Mesenchymal stem cell (in vitro differentiated cells and primary cell): ENCODE results near the gene SLC9A9.

Experiments used
- DNase-seq: peaks from one replicate; pipeline ENCODE4 v3.0.0-alpha.2; 2013
- H2AFZ ChIP-seq: one replicate; pipeline ENCODE4 v1.6.1; 2013; ENCODE audit warnings: low read depth, mild to moderate bottlenecking, control low read depth, inconsistent platforms, low read length, moderate library complexity
- H2AK5ac ChIP-seq: 2 replicates; pipeline ENCODE4 v1.6.1; 2013; ENCODE audit warnings: low read length, moderate library complexity, mild to moderate bottlenecking, inconsistent platforms; ENCODE audit not compliant: severe bottlenecking
- H2BK120ac ChIP-seq: one replicate; pipeline ENCODE4 v1.6.1; 2013; ENCODE audit warnings: low read depth, mild to moderate bottlenecking, inconsistent platforms, low read length, moderate library complexity
- H2BK12ac ChIP-seq, 2 experiments: one replicate each; pipeline ENCODE4 v1.6.1; 2013; ENCODE audit warnings: inconsistent platforms in 2 of 2, low read length in 2 of 2, mild to moderate bottlenecking in 2 of 2, moderate library complexity in 2 of 2, control low read depth in 1 of 2
- H2BK15ac ChIP-seq: one replicate; pipeline ENCODE4 v1.6.1; 2013; ENCODE audit warnings: mild to moderate bottlenecking, low read depth, inconsistent platforms; ENCODE audit not compliant: poor library complexity, severe bottlenecking
- H2BK5ac ChIP-seq: 2 replicates; pipeline ENCODE4 v1.6.1; 2013; ENCODE audit warnings: low read depth, mild to moderate bottlenecking, low read length, control low read depth, inconsistent platforms; ENCODE audit not compliant: poor library complexity, severe bottlenecking
- H3K14ac ChIP-seq, 2 experiments: one replicate each; pipeline ENCODE4 v1.6.1; 2013; ENCODE audit warnings: inconsistent platforms in 2 of 2, low read length in 2 of 2, control low read depth in 1 of 2, mild to moderate bottlenecking in 1 of 2, moderate library complexity in 1 of 2
- H3K18ac ChIP-seq, 2 experiments: one replicate each; pipeline ENCODE4 v1.6.1; 2013; ENCODE audit warnings: inconsistent platforms in 2 of 2, low read length in 2 of 2, control low read depth in 1 of 2, low read depth in 1 of 2, mild to moderate bottlenecking in 1 of 2
- H3K23ac ChIP-seq, 2 experiments: one replicate each; pipeline ENCODE4 v1.6.1; 2013; ENCODE audit warnings: inconsistent platforms in 2 of 2, low read length in 2 of 2, mild to moderate bottlenecking in 2 of 2, moderate library complexity in 2 of 2, control low read depth in 1 of 2
- H3K27ac ChIP-seq: 2 replicates; pipeline ENCODE4 v1.5.1; 2013; ENCODE audit warnings: mild to moderate bottlenecking, moderate library complexity, low read length, control low read depth, inconsistent platforms; ENCODE audit not compliant: poor library complexity, severe bottlenecking
- H3K27me3 ChIP-seq, 2 experiments: 2 replicates each; pipeline versions ENCODE4 v1.6.1 to v1.7.0; 2013; ENCODE audit warnings: low read length in 2 of 2, mild to moderate bottlenecking in 2 of 2, moderate library complexity in 2 of 2, control low read depth in 1 of 2, inconsistent platforms in 1 of 2; ENCODE audit not compliant: control insufficient read depth in 1 of 2, insufficient read depth in 1 of 2
- H3K36me3 ChIP-seq, 2 experiments: 2 replicates each; pipeline versions ENCODE4 v1.6.1 to v1.7.0; 2013; ENCODE audit warnings: low read length in 2 of 2, control low read depth in 1 of 2, inconsistent platforms in 1 of 2, low read depth in 1 of 2, mild to moderate bottlenecking in 1 of 2; ENCODE audit not compliant: insufficient read depth in 2 of 2, control insufficient read depth in 1 of 2
- H3K4ac ChIP-seq, 2 experiments: one replicate each; pipeline ENCODE4 v1.6.1; 2013; ENCODE audit warnings: inconsistent platforms in 2 of 2, low read length in 2 of 2, mild to moderate bottlenecking in 2 of 2, moderate library complexity in 2 of 2, control low read depth in 1 of 2, low read depth in 1 of 2
- H3K4me1 ChIP-seq: 2 replicates; pipeline ENCODE4 v1.6.1; 2013; ENCODE audit warnings: low read depth, low read length, control low read depth; ENCODE audit not compliant: control insufficient read depth, insufficient read depth
- H3K4me2 ChIP-seq: 2 replicates; pipeline ENCODE4 v1.6.1; 2013; ENCODE audit warnings: low read length, mild to moderate bottlenecking, inconsistent platforms; ENCODE audit not compliant: poor library complexity, severe bottlenecking
- H3K4me3 ChIP-seq, 2 experiments: 2 replicates each; pipeline versions ENCODE4 v1.5.1 to v1.7.0; 2013; ENCODE audit warnings: low read length in 2 of 2, mild to moderate bottlenecking in 2 of 2, control low read depth in 1 of 2, low read depth in 1 of 2; ENCODE audit not compliant: insufficient read depth in 1 of 2
- H3K79me1 ChIP-seq: replicated peaks from 2 replicates; pipeline ENCODE4 v1.6.1; 2013; ENCODE audit warnings: mild to moderate bottlenecking, control low read depth, low read length, inconsistent platforms; ENCODE audit not compliant: poor library complexity, severe bottlenecking
- H3K9ac ChIP-seq: 2 replicates; pipeline ENCODE4 v1.7.0; 2013; ENCODE audit warnings: mild to moderate bottlenecking, low read length, moderate library complexity
- H3K9me3 ChIP-seq: 2 replicates; pipeline ENCODE4 v1.7.0; 2013; ENCODE audit warnings: mild to moderate bottlenecking, low read length; ENCODE audit not compliant: control insufficient read depth
- H4K8ac ChIP-seq: one replicate; pipeline ENCODE4 v1.6.1; 2013; ENCODE audit warnings: inconsistent platforms, mild to moderate bottlenecking, low read length, moderate library complexity
- H4K91ac ChIP-seq: one replicate; pipeline ENCODE4 v1.6.1; 2013; ENCODE audit warnings: mild to moderate bottlenecking, low read length, inconsistent platforms
- WGBS: methylation state at CpG from one replicate; pipeline ENCODE4 v1.1.7; 2013; ENCODE audit warnings: mixed read lengths; 5-methylcytosine and 5-hydroxymethylcytosine counted together

SLC9A9 gene

GRCh38 chr3:143627336-143627735, 220.9 kb downstream of the SLC9A9 start:
- Histone ChIP-seq H3K4ac (no peak overlapping the region), H4K91ac (no peak overlapping the region), H3K23ac (no peak overlapping the region), H2BK15ac (no peak overlapping the region), H3K18ac (no peak overlapping the region), H3K9ac (no peak overlapping the region), H3K4me1 (peaks cover 1% of the 10 kb centered on the region), H3K27ac (no peak overlapping the region), H3K14ac (no peak overlapping the region), H3K36me3 (no peaks in the 10 kb centered on the region), H3K79me1 (no peaks in the 10 kb centered on the region), H3K4me3 (no peak overlapping the region), H3K4me2 (no peak overlapping the region), H3K27me3 (no peaks in the 10 kb centered on the region), H2BK12ac (no peak overlapping the region), H2BK120ac (no peak overlapping the region), H2AK5ac (no peak overlapping the region), H2AFZ (no peak overlapping the region), H3K9me3 (no peaks in the 10 kb centered on the region), H4K8ac (no peak overlapping the region), H2BK5ac (no peak overlapping the region)
- WGBS, result 63% methylated on average over 4 of the region's 5 CpGs
- peak; percentile 44 for DNase-seq

GRCh38 chr3:143619231-143619630, 229.0 kb downstream of the SLC9A9 start:
- Histone ChIP-seq H2BK12ac (no peak overlapping the region), H4K8ac (no peak overlapping the region), H3K18ac (no peak overlapping the region), H4K91ac (no peak overlapping the region), H3K23ac (no peak overlapping the region), H3K27ac (no peak overlapping the region), H3K4ac (no peak overlapping the region), H3K79me1 (no peaks in the 10 kb centered on the region), H3K4me2 (no peak overlapping the region), H3K9ac (no peak overlapping the region), H3K4me1 (no peaks in the 10 kb centered on the region), H2BK15ac (no peak overlapping the region), H2BK120ac (no peak overlapping the region), H3K4me3 (no peak overlapping the region), H3K14ac (no peak overlapping the region), H3K36me3 (peaks cover 2 to 3% of the 10 kb centered on the region in 2 experiments), H3K27me3 (no peaks in the 10 kb centered on the region), H2BK5ac (no peak overlapping the region), H2AFZ (no peak overlapping the region), H3K9me3 (no peaks in the 10 kb centered on the region), H2AK5ac (no peak overlapping the region)
- WGBS, result 98% methylated on average over 2 of the region's 4 CpGs
- DNase-seq, result no peak

- Histone ChIP-seq H4K8ac (no peak overlapping the region), H2BK12ac (no peak overlapping the region), H3K4me2 (no peak overlapping the region), H3K23ac (no peak overlapping the region), H3K4me3 (no peak overlapping the region), H3K4ac (no peak overlapping the region), H3K4me1 (no peaks in the 10 kb centered on the region), H3K14ac (no peak overlapping the region), H3K79me1 (no peaks in the 10 kb centered on the region), H2AFZ (no peak overlapping the region), H3K9me3 (no peaks in the 10 kb centered on the region), H4K91ac (no peak overlapping the region), H2AK5ac (no peak overlapping the region), H3K18ac (no peak overlapping the region), H3K27ac (no peak overlapping the region), H2BK120ac (no peak overlapping the region), H2BK15ac (no peak overlapping the region), H3K36me3 (peaks cover 2 to 3% of the 10 kb centered on the region in 2 experiments), H2BK5ac (no peak overlapping the region), H3K27me3 (no peaks in the 10 kb centered on the region), H3K9ac (no peak overlapping the region)
- WGBS, result no CpG with 5 or more reads among the region's 2 CpGs
- DNase-seq, result no peak
These were observed 231.2 kb downstream of the SLC9A9 start for GRCh38 chr3:143617050-143617449.

GRCh38 chr3:143613226-143613625, 235.0 kb downstream of the SLC9A9 start:
- no peak overlapping the region for H2BK120ac ChIP-seq
- H3K4me3 ChIP-seq, result no peak overlapping the region
- H3K14ac ChIP-seq, result no peak overlapping the region
- H4K8ac ChIP-seq, result no peak overlapping the region
- H2AFZ ChIP-seq, result no peak overlapping the region
- H3K9me3 ChIP-seq, result no peaks in the 10 kb centered on the region
- H3K4me1 ChIP-seq, result no peaks in the 10 kb centered on the region
- H3K27me3 ChIP-seq, result no peaks in the 10 kb centered on the region
- H3K23ac ChIP-seq, result no peak overlapping the region
- no peak overlapping the region for H2BK12ac ChIP-seq
- no peak overlapping the region for H2BK15ac ChIP-seq
- H3K4me2 ChIP-seq, result no peak overlapping the region
- H3K36me3 ChIP-seq, result peaks cover 0 to 3% of the 10 kb centered on the region in 2 experiments
- no peak overlapping the region for H2BK5ac ChIP-seq
- H4K91ac ChIP-seq, result no peak overlapping the region
- DNase-seq, result no peak
- H3K18ac ChIP-seq, result no peak overlapping the region
- H2AK5ac ChIP-seq, result no peak overlapping the region
- H3K9ac ChIP-seq, result no peak overlapping the region
- no peaks in the 10 kb centered on the region for H3K79me1 ChIP-seq
- H3K4ac ChIP-seq, result no peak overlapping the region
- H3K27ac ChIP-seq, result no peak overlapping the region
